Spleen (tissue), 7 donors: Measurements from ENCODE around the gene RGS9BP.

Experiments
- POLR2A ChIP-seq, 3 donors: fragments of 450-650 bp; IDR thresholded peaks; one replicate each; pipeline ENCODE4 v1.5.1; 2017; ENCODE audit warnings: antibody characterized with exemption in 3 of 3, mild to moderate bottlenecking in 1 of 3
- TF ChIP-seq, protein P1 (sequence below), 11 experiments: fragments of 200-600 bp in 7 of 11; fragments of 450-650 bp in 4 of 11; sonication (generic) in 4 of 11; IDR thresholded peaks in 8 of 11; conservative IDR thresholded peaks in 3 of 11; 1 replicate in 7 of 11; 2 replicates in 4 of 11; pipeline versions ENCODE4 v1.4.0 to v1.8.0; 2016 to 2021; ENCODE audit warnings: antibody characterized with exemption in 11 of 11, inconsistent platforms in 4 of 11, mild to moderate bottlenecking in 1 of 11
- donor health status: DM: no; HTN: no; CAD: no; lungs with moderate emphysema.
- donor health status: DM: no; HTN: no; CAD: no.
- donor health status: DM: no; HTN: no; CAD: no.

DNA sequence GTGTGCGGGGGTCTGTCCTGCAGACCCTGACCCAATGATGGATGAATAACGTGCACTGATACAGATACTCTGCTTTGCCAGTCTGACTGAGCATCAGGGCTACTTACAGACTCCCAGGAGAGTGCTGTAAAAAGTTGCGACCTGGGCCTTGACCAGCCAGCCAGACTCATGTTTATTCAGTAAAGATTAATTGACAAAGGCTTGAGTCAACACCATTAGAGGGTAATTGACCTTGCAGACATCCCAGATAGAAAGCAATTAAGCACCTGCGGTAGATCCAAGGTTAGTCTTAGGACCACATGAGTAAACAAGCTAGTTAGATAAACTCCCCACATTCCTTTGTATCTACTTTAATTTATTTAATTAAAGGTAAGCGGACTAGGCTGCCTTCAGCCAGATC lies 26.4 kb downstream of the RGS9BP start:
- TF ChIP-seq, protein P1, sequence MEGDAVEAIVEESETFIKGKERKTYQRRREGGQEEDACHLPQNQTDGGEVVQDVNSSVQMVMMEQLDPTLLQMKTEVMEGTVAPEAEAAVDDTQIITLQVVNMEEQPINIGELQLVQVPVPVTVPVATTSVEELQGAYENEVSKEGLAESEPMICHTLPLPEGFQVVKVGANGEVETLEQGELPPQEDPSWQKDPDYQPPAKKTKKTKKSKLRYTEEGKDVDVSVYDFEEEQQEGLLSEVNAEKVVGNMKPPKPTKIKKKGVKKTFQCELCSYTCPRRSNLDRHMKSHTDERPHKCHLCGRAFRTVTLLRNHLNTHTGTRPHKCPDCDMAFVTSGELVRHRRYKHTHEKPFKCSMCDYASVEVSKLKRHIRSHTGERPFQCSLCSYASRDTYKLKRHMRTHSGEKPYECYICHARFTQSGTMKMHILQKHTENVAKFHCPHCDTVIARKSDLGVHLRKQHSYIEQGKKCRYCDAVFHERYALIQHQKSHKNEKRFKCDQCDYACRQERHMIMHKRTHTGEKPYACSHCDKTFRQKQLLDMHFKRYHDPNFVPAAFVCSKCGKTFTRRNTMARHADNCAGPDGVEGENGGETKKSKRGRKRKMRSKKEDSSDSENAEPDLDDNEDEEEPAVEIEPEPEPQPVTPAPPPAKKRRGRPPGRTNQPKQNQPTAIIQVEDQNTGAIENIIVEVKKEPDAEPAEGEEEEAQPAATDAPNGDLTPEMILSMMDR (IDR thresholded peaks at IDR 0.05 in 8 of 11, conservative IDR thresholded peaks at IDR 0.05 in 3 of 11), result no peak
- TF ChIP-seq POLR2A (IDR thresholded peaks at IDR 0.05), result no peak
